PC-3 (cell line): ENCODE measurements around the gene IRF3. TPM values are rescaled to one million over a fixed set of nuclear protein-coding genes. Genes with fewer than 3 reads are reported as not detected.
"Not testable (repeated sequence)": the region's sequence is repeated elsewhere in the genome, so short reads cannot be mapped to it uniquely, and the experiment has no call there.

Experiments
- ATAC-seq: fragments of 200-7000 bp; cut with Tn5 transposase; 2 replicates; pipeline ENCODE4 v1.9.1; 2020; ENCODE audit warnings: mild to moderate bottlenecking, moderate library complexity
- BruUV-seq: library from RNA; stranded (reverse); fragments of 400-500 nt; replicated peaks from 2 replicates; lab custom pipeline; 2021; lab: Mats Ljungman, UMichigan
- CTCF ChIA-PET: fragments of 300-600 bp; sonication (Branson Sonifier 250); formaldehyde crosslinking; loops from one replicate; lab custom pipeline; 2022; ENCODE audit warnings: antibody characterized with exemption; lab: Charles Lee
- POLR2A ChIA-PET: fragments of 300-600 bp; sonication (Branson Sonifier 250); formaldehyde crosslinking; loops from one replicate; lab custom pipeline; 2022; ENCODE audit warnings: antibody characterized with exemption; ENCODE audit not compliant: unreplicated experiment; lab: Charles Lee
- DNase-seq: peaks from one replicate; pipeline ENCODE4 v3.0.0-alpha.2; 2015
- H2AFZ ChIP-seq: fragments of 300-600 bp; sonication (generic); 2 replicates; pipeline ENCODE4 v1.6.0; 2016; ENCODE audit warnings: antibody characterized with exemption, low read length
- H3F3A ChIP-seq: fragments of 300-600 bp; sonication (generic); one replicate; pipeline ENCODE4 v1.6.0; 2017; ENCODE audit warnings: antibody characterized with exemption, low read length, control low read depth, mild to moderate bottlenecking; ENCODE audit not compliant: unreplicated experiment
- H3K27ac ChIP-seq: fragments of 300-600 bp; sonication (generic); 2 replicates; pipeline ENCODE4 v1.5.1; 2016; ENCODE audit warnings: mild to moderate bottlenecking, low read length
- H3K27me3 ChIP-seq: fragments of 300-600 bp; sonication (generic); 2 replicates; pipeline ENCODE4 v1.6.1; 2016; ENCODE audit warnings: low read length, mixed read lengths
- H3K36me3 ChIP-seq: fragments of 300-600 bp; sonication (generic); 2 replicates; pipeline ENCODE4 v1.6.1; 2016; ENCODE audit warnings: low read depth, mixed run types, low read length, mixed read lengths
- H3K4me1 ChIP-seq: fragments of 300-600 bp; sonication (generic); 2 replicates; pipeline ENCODE4 v1.5.1; 2016; ENCODE audit warnings: low read length; ENCODE audit not compliant: insufficient read depth
- H3K4me2 ChIP-seq: fragments of 300-600 bp; sonication (generic); 2 replicates; pipeline ENCODE4 v1.6.0; 2016; ENCODE audit warnings: low read length
- H3K4me3 ChIP-seq: fragments of 300-600 bp; sonication (generic); 2 replicates; pipeline ENCODE4 v1.5.1; 2016; ENCODE audit warnings: mild to moderate bottlenecking, low read length, mixed read lengths
- H3K79me2 ChIP-seq: fragments of 300-600 bp; sonication (generic); 2 replicates; pipeline ENCODE4 v1.6.1; 2017; ENCODE audit warnings: low read length, mixed read lengths
- H3K9ac ChIP-seq: fragments of 300-600 bp; sonication (generic); 2 replicates; pipeline ENCODE4 v1.6.0; 2016; ENCODE audit warnings: mild to moderate bottlenecking, low read length
- H3K9me2 ChIP-seq: fragments of 300-600 bp; sonication (generic); replicated peaks from 2 replicates; pipeline ENCODE4 v1.6.1; 2016; ENCODE audit warnings: mixed run types, low read length, mixed read lengths
- H3K9me3 ChIP-seq: fragments of 300-600 bp; sonication (generic); 2 replicates; pipeline ENCODE4 v1.6.1; 2016; ENCODE audit warnings: low read length, mixed read lengths
- H4K20me1 ChIP-seq: fragments of 300-600 bp; sonication (generic); 2 replicates; pipeline ENCODE4 v1.6.1; 2016; ENCODE audit warnings: low read length, mixed read lengths
- CTCF ChIP-seq: fragments of 300-600 bp; sonication (generic); conservative IDR thresholded peaks from 2 replicates; pipeline ENCODE4 v1.5.1; 2017; ENCODE audit warnings: antibody characterized with exemption, low read depth, mild to moderate bottlenecking, low read length
- EZH2 ChIP-seq: fragments of 300-600 bp; sonication (generic); IDR thresholded peaks from one replicate; pipeline ENCODE4 v1.6.1; 2017; ENCODE audit warnings: antibody characterized with exemption, mild to moderate bottlenecking, low read length; ENCODE audit not compliant: unreplicated experiment
- EZH2phosphoT487 ChIP-seq: fragments of 300-600 bp; sonication (generic); IDR thresholded peaks from 2 replicates; pipeline ENCODE4 v1.6.1; 2018; ENCODE audit warnings: mild to moderate bottlenecking, antibody characterized with exemption, low read length, borderline replicate concordance
- intact Hi-C: fragments of 100-400 bp; cut with micrococcal nuclease; formaldehyde crosslinking; loops from 2 replicates; pipeline ENCODE4 v1.9.0; 2023
- total RNA-seq: library from RNA; depleted of rRNA; stranded (reverse); fragments of >200 nt; gene quantifications from 2 replicates; pipeline ENCODE4 v1.2.3, GENCODE V29; 2014

IRF3 gene
- total RNA-seq, 1 experiment from 2014 or later = 236 TPM

- no peak overlapping the region for H3K27ac ChIP-seq
- no peak overlapping the region for H2AFZ ChIP-seq
- no peak overlapping the region for H3K9ac ChIP-seq
- H3K36me3 ChIP-seq = peaks cover 18% of the 10 kb centered on the region; the same call in 1 of the 2 replicates
- H3F3A ChIP-seq = no peaks in the 10 kb centered on the region
- BruUV-seq = no TSS peak
- TF ChIP-seq EZH2 (no peak), CTCF (no peak), EZH2phosphoT487 (no peak)
- no peaks in the 10 kb centered on the region for H3K4me1 ChIP-seq
- ChIA-PET CTCF (no interaction called here), POLR2A (interaction anchor here (0.6 kb wide), 1 partner anchor 240 kb away, joined by 4 read pairs; no protein-coding TSS in a partner anchor)
- intact Hi-C loops = no loop called here
- ATAC-seq (no peak), DNase-seq (no peak)
- H3K9me3 ChIP-seq = no peaks in the 10 kb centered on the region
- H3K27me3 ChIP-seq = no peaks in the 10 kb centered on the region
- no peaks in the 10 kb centered on the region for H3K79me2 ChIP-seq
- H3K4me3 ChIP-seq = no peak overlapping the region
- no peaks in the 10 kb centered on the region for H4K20me1 ChIP-seq
- H3K4me2 ChIP-seq = no peak overlapping the region
- H3K9me2 ChIP-seq = no peaks in the 10 kb centered on the region
Measured at GRCh38 chr19:49629659-49630058, 36.0 kb downstream of the IRF3 start.

- H3K36me3 ChIP-seq = peaks cover 28% of the 10 kb centered on the region; the same call in 1 of the 2 replicates
- H3F3A ChIP-seq = no peaks in the 10 kb centered on the region
- intact Hi-C loops = no loop called here
- DNase-seq = no peak
- H3K27me3 ChIP-seq = no peaks in the 10 kb centered on the region
- no peak overlapping the region for H3K27ac ChIP-seq
- no peak for TF ChIP-seq EZH2phosphoT487
- H3K9me3 ChIP-seq = no peaks in the 10 kb centered on the region
- no peak overlapping the region for H2AFZ ChIP-seq
- no peaks in the 10 kb centered on the region for H3K4me1 ChIP-seq
- no peak for ATAC-seq
- no peaks in the 10 kb centered on the region for H4K20me1 ChIP-seq
- no peak overlapping the region for H3K4me3 ChIP-seq
- POLR2A ChIA-PET = no interaction called here
- no peak overlapping the region for H3K9ac ChIP-seq
- H3K9me2 ChIP-seq = no peaks in the 10 kb centered on the region
- CTCF ChIA-PET = no interaction called here
- H3K4me2 ChIP-seq = no peak overlapping the region
- H3K79me2 ChIP-seq = no peaks in the 10 kb centered on the region
- no TSS peak for BruUV-seq
Measured at GRCh38 chr19:49626226-49626625, 39.4 kb downstream of the IRF3 start.

- H3K9me3 ChIP-seq = no peaks in the 10 kb centered on the region
- no peaks in the 10 kb centered on the region for H3K27me3 ChIP-seq
- H3K4me3 ChIP-seq = no peak overlapping the region
- no peaks in the 10 kb centered on the region for H3K79me2 ChIP-seq
- TSS peak; percentile 13 for BruUV-seq
- ChIA-PET POLR2A (no interaction called here), CTCF (no interaction called here)
- peaks cover 31% of the 10 kb centered on the region; the same call in 1 of the 2 replicates for H3K36me3 ChIP-seq
- no peak overlapping the region for H3K4me2 ChIP-seq
- TF ChIP-seq CTCF = no peak
- TF ChIP-seq EZH2phosphoT487 = no peak
- no peak for TF ChIP-seq EZH2
- no peaks in the 10 kb centered on the region for H3K9me2 ChIP-seq
- no peak overlapping the region for H2AFZ ChIP-seq
- intact Hi-C loops = no loop called here
- ATAC-seq (no peak; the same call in 1 of the 2 replicates), DNase-seq (no peak)
- H3K9ac ChIP-seq = no peak overlapping the region
- H4K20me1 ChIP-seq = 0 out of 2 replicates have a peak, but pooled peaks cover under 1% of the 10 kb centered on the region
- no peaks in the 10 kb centered on the region for H3F3A ChIP-seq
- no peaks in the 10 kb centered on the region for H3K4me1 ChIP-seq
- no peak overlapping the region for H3K27ac ChIP-seq
Measured at GRCh38 chr19:49624967-49625910, 40.4 kb downstream of the IRF3 start.

GRCh38 chr19:49617860-49618259, 47.8 kb downstream of the IRF3 start:
- CTCF ChIA-PET, H2AFZ ChIP-seq, H4K20me1 ChIP-seq, H3K27me3 ChIP-seq, intact Hi-C loops, H3K9me3 ChIP-seq, ATAC-seq, H3K9me2 ChIP-seq, H3F3A ChIP-seq, H3K27ac ChIP-seq, H3K4me3 ChIP-seq, DNase-seq, BruUV-seq, H3K9ac ChIP-seq, H3K4me2 ChIP-seq: not testable (repeated sequence)
- POLR2A ChIA-PET = interaction anchor here (0.8 kb wide), 1 partner anchor 22 kb away, joined by 4 read pairs; the partner anchor contains the start of gene RRAS
- Histone ChIP-seq H3K4me1 (peaks cover 22% of the 10 kb centered on the region), H3K36me3 (peaks cover 41% of the 10 kb centered on the region), H3K79me2 (peaks cover 12% of the 10 kb centered on the region)
